Measurements from ENCODE around the gene PTPRN2.
"Not testable (repeated sequence)": the region's sequence is repeated elsewhere in the genome, so short reads cannot be mapped to it uniquely, and the experiment has no call there.

PTPRN2 gene

GRCh38 chr7:157848508-157849340, 738.9 kb downstream of the PTPRN2 start:
- no peak for DNase-seq (ENCODE audit: low read depth in 1 of 2, low spot score in 1 of 2)

- DNase-seq (ENCODE audit: low read depth in 1 of 2, low spot score in 1 of 2): not testable (repeated sequence)
Observed at GRCh38 chr7:157847756-157848487, 739.7 kb downstream of the PTPRN2 start.

GRCh38 chr7:157846746-157847145, 740.9 kb downstream of the PTPRN2 start:
- DNase-seq (ENCODE audit: low read depth in 1 of 2, low spot score in 1 of 2): not testable (repeated sequence)

- no peak for DNase-seq (ENCODE audit: low read depth in 1 of 2, low spot score in 1 of 2)
Observed at GRCh38 chr7:157846271-157846670, 741.4 kb downstream of the PTPRN2 start.

GRCh38 chr7:157845203-157845835, 742.3 kb downstream of the PTPRN2 start:
- DNase-seq (ENCODE audit: low read depth in 1 of 2, low spot score in 1 of 2): no peak

GRCh38 chr7:157844611-157845010, 743.0 kb downstream of the PTPRN2 start:
- DNase-seq (ENCODE audit: low read depth in 1 of 2, low spot score in 1 of 2): no peak

- no peak for DNase-seq (ENCODE audit: low read depth in 1 of 2, low spot score in 1 of 2)
Observed at GRCh38 chr7:157844141-157844540, 743.5 kb downstream of the PTPRN2 start.

GRCh38 chr7:157843336-157844140, 744.1 kb downstream of the PTPRN2 start:
- no peak for DNase-seq (ENCODE audit: low read depth in 1 of 2, low spot score in 1 of 2)

GRCh38 chr7:157841773-157842370, 745.8 kb downstream of the PTPRN2 start:
- DNase-seq (ENCODE audit: low read depth in 1 of 2, low spot score in 1 of 2): no peak

GRCh38 chr7:157840914-157841772, 746.5 kb downstream of the PTPRN2 start:
- no peak for DNase-seq (ENCODE audit: low read depth in 1 of 2, low spot score in 1 of 2)

GRCh38 chr7:157840174-157840913, 747.3 kb downstream of the PTPRN2 start:
- no peak for DNase-seq (ENCODE audit: low read depth in 1 of 2, low spot score in 1 of 2)

GRCh38 chr7:157839672-157840167, 747.9 kb downstream of the PTPRN2 start:
- no peak for DNase-seq (ENCODE audit: low read depth in 1 of 2, low spot score in 1 of 2)

GRCh38 chr7:157839226-157839625, 748.4 kb downstream of the PTPRN2 start:
- no peak for DNase-seq (ENCODE audit: low read depth in 1 of 2, low spot score in 1 of 2)

GRCh38 chr7:157837561-157837960, 750.1 kb downstream of the PTPRN2 start:
- DNase-seq (ENCODE audit: low read depth in 1 of 2, low spot score in 1 of 2): no peak

- no peak for DNase-seq (ENCODE audit: low read depth in 1 of 2, low spot score in 1 of 2)
Observed at GRCh38 chr7:157837047-157837446, 750.6 kb downstream of the PTPRN2 start.

- no peak for DNase-seq (ENCODE audit: low read depth in 1 of 2, low spot score in 1 of 2)
Observed at GRCh38 chr7:157834501-157835163, 753.0 kb downstream of the PTPRN2 start.

GRCh38 chr7:157832866-157833607, 754.6 kb downstream of the PTPRN2 start:
- DNase-seq (ENCODE audit: low read depth in 1 of 2, low spot score in 1 of 2): no peak

GRCh38 chr7:157832421-157832820, 755.2 kb downstream of the PTPRN2 start:
- DNase-seq (ENCODE audit: low read depth in 1 of 2, low spot score in 1 of 2): no peak
